ENCODE data around the gene GBX1. TPM values are rescaled to one million over a fixed set of nuclear protein-coding genes. Genes with fewer than 3 reads are reported as not detected.

GBX1 gene
- total RNA-seq, 1 donor from 2014 or later = not detected

GRCh38 chr7:151129960-151130591 is 37.4 kb downstream of the GBX1 start:
- Histone ChIP-seq H3K27me3 (no peaks in the 10 kb centered on the region), H3K27ac (no peak overlapping the region), H3K4me3 (no peak overlapping the region), H3K9me3 (no peaks in the 10 kb centered on the region), H3K36me3 (peaks cover 45 to 70% of the 10 kb centered on the region in 2 donors), H3K4me1 (peaks cover 3 to 5% of the 10 kb centered on the region in 2 donors)
- intact Hi-C loops (cut with DNase I) = no loop called here
- DNase-seq (ENCODE audit: low spot score in 2 of 2) = no peak
- TF ChIP-seq CTCF (IDR thresholded peaks at IDR 0.05) = no peak

- Histone ChIP-seq H3K9me3 (no peaks in the 10 kb centered on the region), H3K36me3 (peaks cover 38 to 63% of the 10 kb centered on the region in 2 donors), H3K4me3 (no peak overlapping the region), H3K27ac (no peak overlapping the region), H3K4me1 (peaks cover 3 to 5% of the 10 kb centered on the region in 2 donors), H3K27me3 (no peaks in the 10 kb centered on the region)
- no peak for DNase-seq (ENCODE audit: low spot score in 2 of 2)
- intact Hi-C loops (cut with DNase I) = no loop called here
- TF ChIP-seq CTCF (IDR thresholded peaks at IDR 0.05) = no peak
These were observed 38.2 kb downstream of the GBX1 start for GRCh38 chr7:151129117-151129959.

GRCh38 chr7:151128716-151129115 is 38.8 kb downstream of the GBX1 start:
- peaks cover 37 to 59% of the 10 kb centered on the region in 2 donors for H3K36me3 ChIP-seq
- H3K4me3 ChIP-seq = no peak overlapping the region
- intact Hi-C loops (cut with DNase I) = no loop called here
- no peaks in the 10 kb centered on the region for H3K9me3 ChIP-seq
- peaks cover 3 to 5% of the 10 kb centered on the region in 2 donors for H3K4me1 ChIP-seq
- H3K27ac ChIP-seq = no peak overlapping the region
- TF ChIP-seq CTCF (IDR thresholded peaks at IDR 0.05) = no peak
- no peak for DNase-seq (ENCODE audit: low spot score in 2 of 2)
- H3K27me3 ChIP-seq = no peaks in the 10 kb centered on the region

GRCh38 chr7:151128144-151128543 is 39.4 kb downstream of the GBX1 start:
- Histone ChIP-seq H3K27me3 (no peaks in the 10 kb centered on the region), H3K27ac (no peak overlapping the region), H3K36me3 (peaks cover 37 to 59% of the 10 kb centered on the region in 2 donors), H3K4me3 (no peak overlapping the region), H3K9me3 (no peaks in the 10 kb centered on the region), H3K4me1 (peaks cover 3 to 5% of the 10 kb centered on the region in 2 donors)
- intact Hi-C loops (cut with DNase I) = no loop called here
- TF ChIP-seq CTCF (IDR thresholded peaks at IDR 0.05) = no peak
- no peak for DNase-seq (ENCODE audit: low spot score in 2 of 2)

- DNase-seq (ENCODE audit: low spot score in 2 of 2) = no peak
- no peak for TF ChIP-seq CTCF (IDR thresholded peaks at IDR 0.05)
- peaks cover 3 to 5% of the 10 kb centered on the region in 2 donors for H3K4me1 ChIP-seq
- peaks cover 24 to 54% of the 10 kb centered on the region in 2 donors for H3K36me3 ChIP-seq
- H3K27ac ChIP-seq = no peak overlapping the region
- no peaks in the 10 kb centered on the region for H3K27me3 ChIP-seq
- intact Hi-C loops (cut with DNase I) = no loop called here
- no peaks in the 10 kb centered on the region for H3K9me3 ChIP-seq
- H3K4me3 ChIP-seq = peak overlapping the region in 1 of 2 donors; percentile 68
These were observed 40.9 kb downstream of the GBX1 start for GRCh38 chr7:151126491-151127137.
